ENCODE results near the gene PRAME. TPM values are rescaled to one million over a fixed set of nuclear protein-coding genes. Genes with fewer than 3 reads are reported as not detected.

PRAME gene
- total and polyA plus RNA-seq, 2 of the 13 experiments (the other 11 are each of a cell fraction or from before 2014, with no cell fraction given): 0.11 to 0.83 TPM

GRCh38 chr22:22508274-22509176 lies 50.5 kb downstream of the PRAME start, which contains the start of gene ZNF280B (continued):
- TF ChIP-seq TIGD3 (CRISPR knock-in tag; IDR thresholded peaks at IDR 0.05; ENCODE audit: borderline replicate concordance) (0 out of 2 replicates have a peak, but pooled peaks have one; percentile 61), HOMEZ (CRISPR knock-in tag; IDR thresholded peaks at IDR 0.05; ENCODE audit: low read depth) (peak; percentile 96), ZSCAN25 (CRISPR knock-in tag; IDR thresholded peaks at IDR 0.05) (no peak), ZBTB14 (CRISPR knock-in tag; IDR thresholded peaks at IDR 0.05) (peak; percentile 89), ZNF253 (CRISPR knock-in tag; IDR thresholded peaks at IDR 0.05; ENCODE audit: borderline replicate concordance) (no peak), ZNF513 (CRISPR knock-in tag; conservative IDR thresholded peaks at IDR 0.05) (no peak), SIX1 (CRISPR knock-in tag; IDR thresholded peaks at IDR 0.05; ENCODE audit: borderline replicate concordance) (no peak), BHLHE40 (IDR thresholded peaks at IDR 0.05; ENCODE audit: low read length) (peak; percentile 51), ZMYM3 (CRISPR knock-in tag; IDR thresholded peaks at IDR 0.05) (peak; percentile 72), PREB (CRISPR knock-in tag; IDR thresholded peaks at IDR 0.05) (no peak), THAP11 (CRISPR knock-in tag; IDR thresholded peaks at IDR 0.05) (peak; percentile 60; the same call in 1 of the 2 replicates), ZFP36 (IDR thresholded peaks at IDR 0.05; ENCODE audit: borderline replicate concordance, low read depth, low read length, partially characterized antibody) (no peak), ZNF574 (CRISPR knock-in tag; IDR thresholded peaks at IDR 0.05) (peak; percentile 78), JDP2 (CRISPR knock-in tag; IDR thresholded peaks at IDR 0.05; ENCODE audit: borderline replicate concordance) (no peak), ZNF496 (CRISPR knock-in tag; IDR thresholded peaks at IDR 0.05; ENCODE audit: insufficient replicate concordance) (no peak), MIXL1 (CRISPR knock-in tag; IDR thresholded peaks at IDR 0.05) (no peak), KLF11 (CRISPR knock-in tag; IDR thresholded peaks at IDR 0.05) (no peak; the same call in 1 of the 2 replicates)

Measured in HepG2 (cell line).